Measurements from ENCODE around the gene CD164L2. TPM values are rescaled to one million over a fixed set of nuclear protein-coding genes. Genes with fewer than 3 reads are reported as not detected.
"Not testable (repeated sequence)": the region's sequence is repeated elsewhere in the genome, so short reads cannot be mapped to it uniquely, and the experiment has no call there.

CD164L2 gene
- total and polyA plus RNA-seq, 7 donors = not detected

DNA sequence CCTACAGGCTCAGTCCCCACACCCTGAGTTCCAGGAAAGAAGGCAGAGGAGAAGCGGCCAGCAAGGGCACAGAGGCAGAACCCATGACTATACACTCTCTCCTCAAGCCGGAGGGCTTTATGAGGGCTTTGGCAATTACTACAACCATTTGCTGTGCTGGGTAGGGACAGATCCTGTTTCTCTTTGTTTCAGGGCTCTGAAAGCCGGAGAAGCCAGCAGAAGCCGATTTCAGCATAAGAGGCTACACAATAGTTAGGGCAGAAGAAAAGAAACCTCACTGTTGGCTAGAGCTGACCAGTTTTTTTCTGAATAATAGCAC is 23.2 kb upstream of the CD164L2 start:
- TF ChIP-seq, protein P1, sequence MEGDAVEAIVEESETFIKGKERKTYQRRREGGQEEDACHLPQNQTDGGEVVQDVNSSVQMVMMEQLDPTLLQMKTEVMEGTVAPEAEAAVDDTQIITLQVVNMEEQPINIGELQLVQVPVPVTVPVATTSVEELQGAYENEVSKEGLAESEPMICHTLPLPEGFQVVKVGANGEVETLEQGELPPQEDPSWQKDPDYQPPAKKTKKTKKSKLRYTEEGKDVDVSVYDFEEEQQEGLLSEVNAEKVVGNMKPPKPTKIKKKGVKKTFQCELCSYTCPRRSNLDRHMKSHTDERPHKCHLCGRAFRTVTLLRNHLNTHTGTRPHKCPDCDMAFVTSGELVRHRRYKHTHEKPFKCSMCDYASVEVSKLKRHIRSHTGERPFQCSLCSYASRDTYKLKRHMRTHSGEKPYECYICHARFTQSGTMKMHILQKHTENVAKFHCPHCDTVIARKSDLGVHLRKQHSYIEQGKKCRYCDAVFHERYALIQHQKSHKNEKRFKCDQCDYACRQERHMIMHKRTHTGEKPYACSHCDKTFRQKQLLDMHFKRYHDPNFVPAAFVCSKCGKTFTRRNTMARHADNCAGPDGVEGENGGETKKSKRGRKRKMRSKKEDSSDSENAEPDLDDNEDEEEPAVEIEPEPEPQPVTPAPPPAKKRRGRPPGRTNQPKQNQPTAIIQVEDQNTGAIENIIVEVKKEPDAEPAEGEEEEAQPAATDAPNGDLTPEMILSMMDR (IDR thresholded peaks at IDR 0.05) = no peak
- no peak for ATAC-seq
- 33 to 41% (median 41%) methylated on average over 4 of the region's 4 CpGs for WGBS, 3 donors
- Histone ChIP-seq H3K4me1 (peaks cover 50% of the 10 kb centered on the region), H3K36me3 (ENCODE audit: insufficient read depth in 1 of 2, low read depth in 1 of 2) (peaks cover 3 to 47% of the 10 kb centered on the region in 2 donors), H3K4me3 (no peak overlapping the region), H3K9me3 (no peaks in the 10 kb centered on the region), H3K27ac (peak overlapping the region; percentile 85), H3K27me3 (ENCODE audit: insufficient read depth in 3 of 3, low read length in 2 of 3) (no peaks in the 10 kb centered on the region)
- no peak for DNase-seq
- intact Hi-C loops (cut with DNase I) = no loop called here

DNA sequence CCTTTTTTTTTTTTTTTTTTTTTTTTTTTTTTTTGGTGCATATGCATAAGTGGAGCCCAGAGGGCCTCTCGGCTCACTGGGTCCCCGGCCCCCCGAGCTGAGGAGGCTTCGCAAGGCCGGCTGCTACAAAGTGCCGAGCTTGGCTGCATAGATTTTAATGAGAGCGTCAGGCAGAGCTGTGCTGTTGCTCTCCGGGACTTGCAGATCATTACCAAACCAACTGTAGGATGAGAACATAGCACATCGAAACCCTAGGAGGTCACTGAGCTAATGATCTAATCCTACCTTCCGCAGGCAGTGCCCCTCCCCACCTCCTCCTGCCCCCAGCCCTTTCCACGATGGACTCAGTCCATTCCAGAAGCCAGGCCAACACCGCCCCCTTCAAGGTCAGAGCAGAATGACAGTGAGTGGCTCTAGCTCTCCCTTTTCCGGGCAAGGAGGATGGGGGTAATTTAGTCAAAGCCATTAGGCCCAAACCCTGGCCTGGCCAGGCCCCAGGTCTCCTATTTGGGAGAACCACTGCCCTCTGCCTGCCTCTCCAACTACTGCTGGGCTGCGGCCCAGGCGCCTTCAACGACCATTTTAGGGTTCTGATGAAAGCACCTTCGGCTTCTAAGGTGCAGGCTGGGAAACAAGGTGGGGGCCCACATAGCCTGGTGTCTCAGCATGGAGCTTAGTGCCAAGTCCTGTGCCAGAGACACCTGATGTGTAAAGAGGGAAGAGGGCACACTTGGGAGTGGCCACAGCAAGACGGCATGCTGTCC is 22.6 kb upstream of the CD164L2 start:
- intact Hi-C loops (cut with DNase I); H3K27me3 ChIP-seq (ENCODE audit: insufficient read depth in 3 of 3, low read length in 2 of 3); DNase-seq; H3K9me3 ChIP-seq; H3K4me3 ChIP-seq: not testable (repeated sequence)
- Histone ChIP-seq H3K27ac (peak overlapping the region; percentile 85), H3K4me1 (peaks cover 50% of the 10 kb centered on the region), H3K36me3 (ENCODE audit: insufficient read depth in 1 of 2, low read depth in 1 of 2) (peaks cover 0 to 42% of the 10 kb centered on the region in 2 donors)
- 37 to 66% (median 43%) methylated on average over 15 to 17 of the region's 18 CpGs for WGBS, 3 donors
- peak in 3 of 4 donors; percentile 2 to 15 (median 10) for ATAC-seq

DNA sequence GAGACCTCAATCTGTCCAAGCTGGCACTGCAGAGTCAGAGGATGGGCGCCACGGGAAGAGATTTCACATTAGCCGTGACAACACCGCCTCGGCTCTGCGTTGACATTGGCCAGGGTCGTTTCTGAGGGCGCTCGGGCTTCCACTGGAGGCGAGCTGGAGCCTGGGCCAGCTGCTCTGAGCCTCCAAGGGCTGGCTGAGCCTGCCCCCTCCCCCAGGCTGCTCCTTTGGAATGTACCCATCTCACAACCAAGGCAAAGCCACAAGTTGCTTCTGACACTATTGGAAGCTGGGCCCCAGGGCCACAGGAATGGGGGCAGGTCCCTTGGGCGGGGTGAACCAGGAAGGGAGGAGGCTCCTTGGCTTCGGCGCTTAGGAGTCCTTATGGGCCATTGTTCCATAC is 21.9 kb upstream of the CD164L2 start:
- Histone ChIP-seq H3K27me3 (ENCODE audit: insufficient read depth in 3 of 3, low read length in 2 of 3) (peaks cover 0 to 3% (median 0%) of the 10 kb centered on the region in 3 donors), H3K36me3 (ENCODE audit: insufficient read depth in 1 of 2, low read depth in 1 of 2) (peaks cover 0 to 35% of the 10 kb centered on the region in 2 donors), H3K4me3 (no peak overlapping the region), H3K4me1 (peaks cover 50% of the 10 kb centered on the region), H3K27ac (peak overlapping the region; percentile 85), H3K9me3 (no peaks in the 10 kb centered on the region)
- intact Hi-C loops (cut with DNase I) = no loop called here
- DNase-seq (peak; percentile 55 to 75), ATAC-seq (peak; percentile 14 to 42 (median 30))
- TF ChIP-seq, protein P1 (IDR thresholded peaks at IDR 0.05) = no peak
- whole genome bisulfite sequencing, 3 donors = 34 to 48% (median 38%) methylated on average over 13 of the region's 13 CpGs

DNA sequence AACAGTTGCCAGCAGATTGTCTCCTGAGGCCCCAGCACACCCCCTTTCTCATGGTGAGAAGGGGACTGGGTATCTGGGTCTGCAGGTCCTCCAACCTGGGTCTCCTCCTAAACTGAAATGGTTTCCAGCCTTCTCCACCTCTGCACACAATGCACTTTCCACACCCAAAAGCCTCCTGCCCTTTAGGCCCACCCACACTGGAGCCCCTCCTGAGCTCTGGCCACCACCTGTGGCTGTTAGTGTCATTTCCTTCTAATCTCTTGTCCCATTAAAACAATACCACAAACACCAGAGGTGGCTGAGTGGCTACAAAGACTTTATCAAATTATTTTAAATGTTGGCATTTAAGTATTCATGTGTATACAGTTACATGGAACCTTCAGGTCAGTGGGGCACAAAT is 20.8 kb upstream of the CD164L2 start:
- H3K9me3 ChIP-seq = no peaks in the 10 kb centered on the region
- TF ChIP-seq, protein P1 (IDR thresholded peaks at IDR 0.05) = no peak
- H3K27ac ChIP-seq = peak overlapping the region; percentile 85
- peaks cover 50% of the 10 kb centered on the region for H3K4me1 ChIP-seq
- ATAC-seq (peak in 1 of 4 donors; percentile 0), DNase-seq (no peak)
- peaks cover 0 to 3% (median 0%) of the 10 kb centered on the region in 3 donors for H3K27me3 ChIP-seq (ENCODE audit: insufficient read depth in 3 of 3, low read length in 2 of 3)
- peaks cover 0 to 25% of the 10 kb centered on the region in 2 donors for H3K36me3 ChIP-seq (ENCODE audit: insufficient read depth in 1 of 2, low read depth in 1 of 2)
- peak overlapping the region; percentile 45 for H3K4me3 ChIP-seq
- intact Hi-C loops (cut with DNase I) = loop anchor here in 1 of 2 donors (5.0 kb wide), 1 partner anchor 258 kb away; no protein-coding TSS in a partner anchor

DNA sequence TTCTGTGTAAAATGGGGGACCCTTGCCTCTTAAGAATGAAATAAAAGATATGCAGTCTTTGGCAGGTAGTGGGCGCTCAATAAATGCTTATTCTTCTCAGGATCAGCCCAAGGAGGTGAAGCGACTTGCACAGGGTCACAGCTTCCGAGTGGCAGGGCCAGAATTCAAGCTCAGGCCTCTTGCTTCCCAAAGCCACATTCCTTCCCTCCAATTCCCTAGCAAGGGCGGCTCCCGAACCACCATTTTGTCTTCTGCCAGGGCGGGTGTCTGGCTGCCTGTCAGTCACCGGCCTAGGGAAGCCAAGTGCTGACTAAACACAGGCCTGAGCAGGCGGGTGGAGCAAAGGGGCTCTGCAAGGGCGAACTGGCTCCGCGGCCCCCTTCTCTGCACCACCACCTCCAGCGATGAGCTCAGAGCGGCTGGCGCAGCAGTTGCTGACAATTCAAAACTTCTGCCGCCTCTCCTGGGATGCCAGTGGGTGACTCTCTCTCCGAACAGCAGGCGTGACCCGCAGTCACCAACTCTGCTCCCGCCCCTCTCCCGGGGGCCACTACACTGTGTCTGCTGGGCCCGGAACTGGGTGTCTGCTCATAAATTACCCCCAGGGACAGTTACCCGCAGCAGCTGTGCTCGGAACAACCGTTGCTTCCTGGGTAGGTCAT is 20.1 kb upstream of the CD164L2 start:
- H3K27ac ChIP-seq = peak overlapping the region; percentile 85
- ATAC-seq = peak; percentile 61 to 77 (median 72)
- intact Hi-C loops (cut with DNase I) = loop anchor here in 1 of 2 donors (5.0 kb wide), 1 partner anchor 259 kb away; no protein-coding TSS in a partner anchor
- peak; percentile 81 to 91 for DNase-seq
- no peaks in the 10 kb centered on the region for H3K9me3 ChIP-seq
- 10 to 13% (median 12%) methylated on average over 22 to 24 of the region's 24 CpGs for WGBS, 3 donors
- H3K4me1 ChIP-seq = peaks cover 50% of the 10 kb centered on the region
- peak overlapping the region; percentile 45 for H3K4me3 ChIP-seq
- TF ChIP-seq, protein P1 (IDR thresholded peaks at IDR 0.05) = peak; percentile 19
- H3K36me3 ChIP-seq (ENCODE audit: insufficient read depth in 1 of 2, low read depth in 1 of 2) = peaks cover 0 to 18% of the 10 kb centered on the region in 2 donors
- H3K27me3 ChIP-seq (ENCODE audit: insufficient read depth in 3 of 3, low read length in 2 of 3) = peaks cover 0 to 3% (median 0%) of the 10 kb centered on the region in 3 donors

Data from psoas muscle (tissue), 8 donors.